Adrenal gland (tissue), 12 donors: ENCODE data around the gene CRTC1. TPM values are rescaled to one million over a fixed set of nuclear protein-coding genes. Genes with fewer than 3 reads are reported as not detected.

Source experiments
- DNase-seq, 7 donors: peaks; one replicate each; pipeline ENCODE4 v3.0.0-alpha.2; 2019 to 2020
- H3K27ac ChIP-seq, 5 donors: fragments of 200-600 bp; sonication (generic) in 4 of 5; 1 replicate in 3 of 5; 2 replicates in 2 of 5; pipeline versions ENCODE4 v1.5.1 to v1.8.0; 2016 to 2020; ENCODE audit warnings: mild to moderate bottlenecking in 1 of 5
- H3K27me3 ChIP-seq: fragments of 200-600 bp; 2 replicates; pipeline ENCODE4 v1.8.0; 2021
- H3K36me3 ChIP-seq, 2 donors: fragments of 200-600 bp; replicated peaks in 1 of 2; 1 replicate in 1 of 2; 2 replicates in 1 of 2; pipeline versions ENCODE4 v1.5.1 to v1.8.0; 2018 to 2022
- H3K4me1 ChIP-seq, 2 donors: fragments of 200-600 bp; replicated peaks in 1 of 2; 1 replicate in 1 of 2; 2 replicates in 1 of 2; pipeline versions ENCODE4 v1.5.1 to v1.8.0; 2018 to 2021
- H3K4me3 ChIP-seq, 4 donors: fragments of 200-600 bp; sonication (generic) in 3 of 4; one replicate each; pipeline ENCODE4 v1.5.1; 2016 to 2018
- H3K9me3 ChIP-seq, 3 donors: fragments of 200-600 bp; sonication (generic) in 1 of 3; replicated peaks in 1 of 3; 1 replicate in 2 of 3; 2 replicates in 1 of 3; pipeline versions ENCODE4 v1.5.1 to v1.8.0; 2016 to 2021
- CTCF ChIP-seq, 6 experiments: fragments of 450-650 bp in 4 of 6; fragments of 200-600 bp in 2 of 6; sonication (generic) in 1 of 6; IDR thresholded peaks; 1 replicate in 5 of 6; 2 replicates in 1 of 6; pipeline versions ENCODE4 v1.5.1 to v1.8.0; 2016 to 2021; ENCODE audit warnings: antibody characterized with exemption in 6 of 6, mild to moderate bottlenecking in 2 of 6, moderate library complexity in 1 of 6
- POLR2A ChIP-seq, 2 donors: fragments of 450-650 bp; IDR thresholded peaks; one replicate each; pipeline ENCODE4 v1.6.1; 2017; ENCODE audit warnings: antibody characterized with exemption in 2 of 2, mild to moderate bottlenecking in 2 of 2, moderate library complexity in 1 of 2
- WGBS, 4 donors: extraction: QIAGEN DNeasy Blood & Tissue Kit in 2 of 4; methylation state at CpG; one replicate each; pipeline versions ENCODE4 v1.1.5 to v1.1.7; 2013 to 2017; 5-methylcytosine and 5-hydroxymethylcytosine counted together
- intact Hi-C, 2 donors: fragments of 100-400 bp; cut with DNase I; formaldehyde crosslinking; loops; one replicate each; pipeline versions ENCODE4 v1.14.1 to v1.15.0; 2022 to 2023
- polyA plus RNA-seq, 3 donors: library from polyadenylated mRNA; stranded (reverse); fragments of 200-250 nt in 2 of 3; fragments of 350-450 nt in 1 of 3; fragmentation: Illumina TruSeq in 1 of 3; extraction: RNeasy Lipid Tissue Mini Kit (QIAGEN cat#74804) in 1 of 3; gene quantifications; one replicate each; pipeline ENCODE4 v1.2.3, GENCODE V29; 2013 to 2014
- total RNA-seq, 9 donors: library from RNA; depleted of rRNA in 4 of 9; stranded (reverse); fragments of >200 nt in 4 of 9; fragments of 120-200 nt in 1 of 9; fragmentation: NEBNext Ultra II Directional in 1 of 9; extraction: Animal tissue kit (Norgen Biotek cat#: 25700) in 1 of 9; gene quantifications; one replicate each; pipeline versions ENCODE4 v1.1.0 to v1.2.4, GENCODE V29; 2013 to 2023
- donor health status: healthy with polysubstance abuse.
- donor health status: Bipolar disorder and iron deficiency.
- donor health status: DM: yes; HTN: yes; CAD: no.
- donor health status: DM: no; HTN: no; CAD: no.
- donor health status: DM: no; HTN: no; CAD: no.
- donor health status: DM: yes; HTN: yes; CAD: no.

The CRTC1 gene
- total and polyA plus RNA-seq, 12 donors: 3.1 to 38.1 (median 10.3) TPM

- peak in 1 of 7 donors; percentile 72 for DNase-seq
- H3K4me1 ChIP-seq: peaks cover 0 to 17% of the 10 kb centered on the region in 2 donors
- TF ChIP-seq POLR2A (IDR thresholded peaks at IDR 0.05): no peak
- TF ChIP-seq CTCF (IDR thresholded peaks at IDR 0.05): no peak
These were observed 57.9 kb downstream of the CRTC1 start for GRCh38 chr19:18741124-18742121.

GRCh38 chr19:18742324-18742723 lies 58.8 kb downstream of the CRTC1 start:
- no peak for TF ChIP-seq CTCF (IDR thresholded peaks at IDR 0.05)
- no peak for TF ChIP-seq POLR2A (IDR thresholded peaks at IDR 0.05)
- H3K4me1 ChIP-seq: peaks cover 0 to 17% of the 10 kb centered on the region in 2 donors
- no peaks in the 10 kb centered on the region for H3K27me3 ChIP-seq
- no peaks in the 10 kb centered on the region for H3K9me3 ChIP-seq
- no peak for DNase-seq
- no peaks in the 10 kb centered on the region for H3K36me3 ChIP-seq
- 87 to 100% (median 95%) methylated on average over 4 to 14 of the region's 14 CpGs for WGBS, 4 donors
- H3K4me3 ChIP-seq: no peak overlapping the region
- no peak overlapping the region for H3K27ac ChIP-seq
- intact Hi-C loops: no loop called here

More at GRCh38 chr19:18741124-18742121, 57.9 kb downstream of the CRTC1 start:
- Histone ChIP-seq H3K36me3 (no peaks in the 10 kb centered on the region), H3K27ac (no peak overlapping the region), H3K9me3 (no peaks in the 10 kb centered on the region), H3K27me3 (no peaks in the 10 kb centered on the region), H3K4me3 (no peak overlapping the region)
- 71 to 83% (median 81%) methylated on average over 7 to 27 of the region's 27 CpGs for WGBS, 4 donors
- intact Hi-C loops: no loop called here

GRCh38 chr19:18742838-18743783 lies 59.6 kb downstream of the CRTC1 start:
- WGBS, 4 donors: 55 to 82% (median 71%) methylated on average over 11 to 38 of the region's 38 CpGs
- no peak for TF ChIP-seq CTCF (IDR thresholded peaks at IDR 0.05)
- no peak for TF ChIP-seq POLR2A (IDR thresholded peaks at IDR 0.05)
- H3K27ac ChIP-seq: peak overlapping the region in 2 of 5 donors; percentile 27 to 62
- DNase-seq: peak; percentile 54 to 88 (median 78)
- no peaks in the 10 kb centered on the region for H3K9me3 ChIP-seq
- intact Hi-C loops: no loop called here
- H3K4me3 ChIP-seq: no peak overlapping the region
- H3K4me1 ChIP-seq: peaks cover 0 to 17% of the 10 kb centered on the region in 2 donors
- H3K36me3 ChIP-seq: no peaks in the 10 kb centered on the region
- no peaks in the 10 kb centered on the region for H3K27me3 ChIP-seq
